Activated T-helper 1 cell treated with anti-CD3 and anti-CD28 coated beads, Interleukin-12 subunit alpha, Interleukin-12 subunit beta, Interleukin-2, Interleukin-4 antibody, amounts not matched to agents 30 ng/mL and 10 ng/mL and 1 ng/mL, durations not matched to agents 14 hours and 24 hours and 36 hours (primary cell): ENCODE data around the gene VASP. TPM values are rescaled to one million over a fixed set of nuclear protein-coding genes. Genes with fewer than 3 reads are reported as not detected.
A peak's percentile ranks its signal among the peaks of the same experiment; 100 is the strongest.

Experiments used
- DNase-seq: peaks from one replicate; pipeline ENCODE4 v3.0.0; 2021; ENCODE audit warnings: low spot score
- H3K27ac Mint-ChIP-seq: one replicate; pipeline ENCODE4 v1.8.0; 2021; ENCODE audit warnings: mild to moderate bottlenecking, mixed read lengths
- H3K27me3 Mint-ChIP-seq: one replicate; pipeline ENCODE4 v1.8.0; 2022; ENCODE audit warnings: mild to moderate bottlenecking, moderate library complexity, mixed read lengths; ENCODE audit not compliant: insufficient read depth
- H3K36me3 Mint-ChIP-seq: one replicate; pipeline ENCODE4 v1.8.0; 2021; ENCODE audit warnings: low read depth, mixed read lengths
- H3K4me1 Mint-ChIP-seq: one replicate; pipeline ENCODE4 v1.8.0; 2021; ENCODE audit warnings: low read depth, mixed read lengths
- H3K4me3 Mint-ChIP-seq: one replicate; pipeline ENCODE4 v1.8.0; 2021; ENCODE audit warnings: mild to moderate bottlenecking, moderate library complexity, mixed read lengths
- H3K9me3 Mint-ChIP-seq: one replicate; pipeline ENCODE4 v1.8.0; 2021; ENCODE audit warnings: mixed read lengths
- intact Hi-C: fragments of 100-400 bp; cut with micrococcal nuclease; formaldehyde crosslinking; loops from one replicate; pipeline ENCODE4 v1.15.1; 2024
- total RNA-seq: library from RNA; stranded (reverse); gene quantifications from 2 replicates; pipeline ENCODE4 v1.2.3, GENCODE V29; 2022

The VASP gene
- total RNA-seq, 1 donor from 2014 or later, result 235 TPM

DNA sequence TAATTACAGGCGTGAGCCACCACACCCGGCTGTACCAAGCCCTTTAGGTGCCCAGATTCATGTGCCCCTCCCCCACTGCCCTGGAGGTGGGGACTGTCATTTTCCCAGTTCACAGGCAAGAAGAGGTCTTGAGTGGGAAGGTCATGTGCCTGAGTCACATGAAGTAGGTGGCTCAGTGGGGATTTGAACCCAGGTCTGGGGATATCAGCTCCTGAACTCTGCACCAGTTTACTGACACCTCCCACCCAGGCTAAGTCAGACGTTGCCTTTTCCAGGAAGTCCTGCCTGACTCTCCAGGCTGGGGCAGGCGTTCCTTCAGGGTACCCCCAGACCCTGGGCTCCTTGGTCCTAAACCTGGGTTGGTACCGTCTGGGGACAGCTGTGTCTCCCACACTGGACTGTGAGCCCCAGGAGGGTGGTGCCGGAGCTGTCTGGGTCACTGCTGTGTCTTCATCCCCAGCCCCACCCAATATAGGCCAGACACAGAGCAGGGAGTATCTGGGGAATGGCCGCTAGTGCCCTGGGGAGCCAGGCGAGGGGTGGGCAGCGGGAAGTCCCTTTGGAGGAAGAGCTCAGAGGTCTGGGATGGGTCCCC is 8.6 kb downstream of the VASP start:
- peaks cover 41% of the 10 kb centered on the region for H3K4me1 Mint-ChIP-seq
- intact Hi-C loops, result no loop called here
- H3K9me3 Mint-ChIP-seq, result no peaks in the 10 kb centered on the region
- H3K4me3 Mint-ChIP-seq, result peak overlapping the region; percentile 28
- no peaks in the 10 kb centered on the region for H3K27me3 Mint-ChIP-seq
- peaks cover 35% of the 10 kb centered on the region for H3K36me3 Mint-ChIP-seq
- H3K27ac Mint-ChIP-seq, result peak overlapping the region; percentile 77
- DNase-seq, result no peak

DNA sequence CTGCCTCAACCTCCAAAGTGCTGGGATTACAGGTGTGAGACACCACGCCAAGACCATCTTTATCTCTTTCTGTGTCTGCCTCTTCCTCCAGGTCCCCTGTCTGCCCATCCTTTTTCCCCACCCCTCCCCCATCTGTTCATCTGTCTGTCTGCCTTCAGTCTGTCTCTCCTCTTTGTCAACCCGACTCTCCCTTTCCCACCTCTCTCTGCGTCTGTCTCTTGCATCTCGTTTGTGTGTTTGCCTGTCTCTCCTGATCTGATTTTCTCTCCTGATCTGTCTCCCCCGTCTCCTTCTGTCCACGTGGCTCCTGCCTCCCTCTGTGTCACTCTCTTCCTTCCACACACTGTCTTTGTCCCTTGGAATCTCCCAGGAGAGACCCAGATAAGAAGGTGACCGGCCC is 10.0 kb downstream of the VASP start:
- Mint-ChIP-seq H3K4me1 (peaks cover 32% of the 10 kb centered on the region), H3K36me3 (peaks cover 30% of the 10 kb centered on the region), H3K4me3 (no peak overlapping the region), H3K27me3 (no peaks in the 10 kb centered on the region), H3K27ac (peak overlapping the region; percentile 27), H3K9me3 (no peaks in the 10 kb centered on the region)
- intact Hi-C loops, result no loop called here
- DNase-seq, result no peak

DNA sequence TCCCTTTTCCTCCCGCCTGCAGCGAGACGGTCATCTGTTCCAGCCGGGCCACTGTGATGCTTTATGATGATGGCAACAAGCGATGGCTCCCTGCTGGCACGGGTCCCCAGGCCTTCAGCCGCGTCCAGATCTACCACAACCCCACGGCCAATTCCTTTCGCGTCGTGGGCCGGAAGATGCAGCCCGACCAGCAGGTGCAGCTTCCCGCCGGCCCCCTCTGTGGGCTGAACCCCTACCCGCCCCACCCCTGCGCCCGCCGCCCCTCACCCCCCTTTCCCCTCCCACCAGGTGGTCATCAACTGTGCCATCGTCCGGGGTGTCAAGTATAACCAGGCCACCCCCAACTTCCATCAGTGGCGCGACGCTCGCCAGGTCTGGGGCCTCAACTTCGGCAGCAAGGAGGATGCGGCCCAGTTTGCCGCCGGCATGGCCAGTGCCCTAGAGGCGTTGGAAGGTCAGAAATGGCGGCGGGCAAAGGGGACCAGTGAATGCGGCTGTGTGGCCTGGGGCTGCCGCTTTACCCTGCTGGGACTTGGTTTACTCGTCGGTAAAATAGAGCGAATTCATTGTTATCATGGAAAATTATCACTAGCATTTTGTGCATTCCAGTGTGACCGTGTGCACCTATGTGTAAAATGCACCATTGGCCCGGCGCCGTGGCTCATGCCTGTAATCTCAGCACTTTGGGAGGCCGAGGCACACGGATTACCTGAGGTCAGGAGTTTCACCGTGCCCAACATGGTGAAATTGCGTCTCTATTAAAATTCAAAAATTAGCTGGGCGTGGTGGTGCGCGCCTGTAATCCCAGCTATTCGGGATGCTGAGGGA is 10.6 kb downstream of the VASP start:
- H3K4me3 Mint-ChIP-seq, result no peak overlapping the region
- no peaks in the 10 kb centered on the region for H3K9me3 Mint-ChIP-seq
- intact Hi-C loops, result no loop called here
- peaks cover 29% of the 10 kb centered on the region for H3K36me3 Mint-ChIP-seq
- peak overlapping the region; percentile 27 for H3K27ac Mint-ChIP-seq
- H3K27me3 Mint-ChIP-seq, result no peaks in the 10 kb centered on the region
- peaks cover 30% of the 10 kb centered on the region for H3K4me1 Mint-ChIP-seq
- no peak for DNase-seq

DNA sequence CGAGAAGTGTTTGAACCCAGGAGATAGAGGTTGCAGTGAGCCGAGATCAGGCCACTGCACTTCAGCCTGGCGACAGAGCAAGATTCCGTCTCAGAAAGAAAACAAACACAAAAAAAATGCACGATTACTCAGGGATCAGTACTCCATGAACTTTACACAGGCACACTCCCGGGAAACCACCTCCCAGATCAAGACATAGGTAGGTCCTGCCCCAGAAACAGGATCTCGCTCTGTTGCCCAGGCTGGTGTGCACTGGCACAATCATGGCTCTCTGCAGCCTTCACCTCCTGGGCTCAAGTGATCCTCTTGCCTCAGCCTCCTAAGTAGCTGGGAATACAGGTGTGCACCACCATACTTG is 11.2 kb downstream of the VASP start:
- no peak for DNase-seq
- Mint-ChIP-seq H3K36me3 (peaks cover 29% of the 10 kb centered on the region), H3K4me3 (no peak overlapping the region), H3K4me1 (peaks cover 30% of the 10 kb centered on the region), H3K27ac (no peak overlapping the region), H3K9me3 (no peaks in the 10 kb centered on the region), H3K27me3 (no peaks in the 10 kb centered on the region)
- intact Hi-C loops, result no loop called here

DNA sequence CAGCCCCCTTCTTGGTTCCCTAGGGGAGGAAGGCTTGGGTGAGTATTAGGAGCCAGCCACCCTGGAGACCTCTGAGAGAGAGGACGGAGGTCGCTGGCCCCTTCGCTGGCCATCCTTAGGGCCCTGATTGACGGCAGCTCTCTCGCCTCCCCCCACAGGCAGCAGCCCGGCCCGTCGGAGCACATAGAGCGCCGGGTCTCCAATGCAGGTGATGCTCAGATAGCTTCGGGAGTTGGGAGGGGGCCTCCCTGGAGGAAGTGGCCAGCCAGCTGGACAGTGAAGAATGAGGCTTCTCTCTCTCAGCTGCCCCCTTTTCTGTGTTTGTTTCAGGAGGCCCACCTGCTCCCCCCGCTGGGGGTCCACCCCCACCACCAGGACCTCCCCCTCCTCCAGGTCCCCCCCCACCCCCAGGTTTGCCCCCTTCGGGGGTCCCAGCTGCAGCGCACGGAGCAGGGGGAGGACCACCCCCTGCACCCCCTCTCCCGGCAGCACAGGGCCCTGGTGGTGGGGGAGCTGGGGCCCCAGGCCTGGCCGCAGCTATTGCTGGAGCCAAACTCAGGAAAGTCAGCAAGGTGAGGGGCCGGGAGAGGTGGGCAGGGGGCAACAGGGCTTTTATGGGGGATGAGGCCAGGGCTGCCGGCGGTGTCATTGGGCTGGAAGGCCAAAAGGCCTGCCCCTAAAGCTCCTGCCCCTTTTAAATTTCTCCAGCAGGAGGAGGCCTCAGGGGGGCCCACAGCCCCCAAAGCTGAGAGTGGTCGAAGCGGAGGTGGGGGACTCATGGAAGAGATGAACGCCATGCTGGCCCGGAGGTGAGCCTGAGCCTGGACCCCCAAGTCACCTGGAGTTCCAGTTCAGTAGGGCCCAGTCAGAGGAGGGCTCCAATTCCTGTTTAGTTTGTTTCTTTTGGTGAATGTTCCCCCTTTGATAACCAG is 15.0 kb downstream of the VASP start:
- Mint-ChIP-seq H3K4me1 (peaks cover 10% of the 10 kb centered on the region), H3K27me3 (no peaks in the 10 kb centered on the region), H3K36me3 (peaks cover 39% of the 10 kb centered on the region), H3K9me3 (no peaks in the 10 kb centered on the region), H3K27ac (no peak overlapping the region), H3K4me3 (no peak overlapping the region)
- intact Hi-C loops, result loop anchor here (2.0 kb wide), 1 partner anchor 171 kb away; the partner anchor contains the start of gene QPCTL
- DNase-seq, result no peak

DNA sequence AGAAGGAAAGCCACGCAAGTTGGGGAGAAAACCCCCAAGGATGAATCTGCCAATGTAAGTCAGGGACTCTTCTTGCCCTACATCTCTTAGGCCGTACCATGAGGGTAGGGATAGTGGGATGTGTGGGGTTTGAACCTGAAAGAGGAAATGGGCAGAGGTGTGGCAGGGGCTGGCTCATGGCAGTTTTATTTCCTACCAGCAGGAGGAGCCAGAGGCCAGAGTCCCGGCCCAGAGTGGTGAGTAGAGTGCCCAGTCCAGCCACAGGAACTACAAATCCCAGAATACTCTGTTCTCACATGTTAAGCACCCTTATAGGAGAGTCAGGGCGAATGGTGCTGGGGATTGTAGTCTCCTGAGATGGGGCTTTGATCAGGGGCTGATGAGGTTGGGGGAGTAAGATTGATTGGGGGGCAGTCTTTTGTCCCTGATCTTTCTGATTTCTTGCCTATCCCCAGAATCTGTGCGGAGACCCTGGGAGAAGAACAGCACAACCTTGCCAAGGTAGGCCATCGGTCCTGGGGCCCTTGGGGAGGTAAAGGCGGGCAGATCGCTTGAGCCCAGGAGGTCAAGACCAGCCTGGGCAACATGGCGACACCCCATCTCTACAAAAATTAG is 16.5 kb downstream of the VASP start:
- Mint-ChIP-seq H3K27ac (peak overlapping the region; percentile 37), H3K4me1 (peaks cover 14% of the 10 kb centered on the region), H3K9me3 (no peaks in the 10 kb centered on the region), H3K4me3 (no peak overlapping the region), H3K36me3 (peaks cover 41% of the 10 kb centered on the region), H3K27me3 (no peaks in the 10 kb centered on the region)
- peak; percentile 65 for DNase-seq
- intact Hi-C loops, result loop anchor here (1.0 to 2.0 kb wide), 7 partner anchors 17 to 194 kb away; partner anchors contain the start of gene QPCTL

DNA sequence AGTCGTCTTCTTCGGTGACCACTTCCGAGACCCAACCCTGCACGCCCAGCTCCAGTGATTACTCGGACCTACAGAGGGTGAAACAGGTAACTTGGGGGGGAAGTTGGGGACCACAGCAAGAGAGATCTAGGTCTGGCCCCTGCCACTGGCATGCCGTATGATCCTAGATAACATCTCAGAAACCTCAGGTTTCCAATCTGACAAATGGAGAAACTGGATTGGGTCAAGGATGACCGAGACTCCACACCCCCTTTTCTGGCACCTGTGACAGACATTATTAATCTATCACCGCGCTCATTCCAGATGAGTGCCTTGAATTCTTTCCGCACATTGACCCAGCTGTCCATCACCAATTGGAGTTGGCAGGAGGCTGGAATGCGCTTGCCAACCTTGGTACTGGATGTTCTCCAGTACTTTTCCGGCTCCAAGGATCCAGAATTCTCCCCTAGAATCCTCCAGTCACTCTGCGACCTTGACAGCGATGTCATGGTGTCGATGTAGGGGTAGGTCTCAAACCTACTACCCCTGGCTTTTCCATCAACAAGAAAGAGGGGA is 17.4 kb downstream of the VASP start:
- Mint-ChIP-seq H3K27me3 (no peaks in the 10 kb centered on the region), H3K9me3 (no peaks in the 10 kb centered on the region), H3K27ac (no peak overlapping the region), H3K4me1 (peaks cover 14% of the 10 kb centered on the region), H3K4me3 (no peak overlapping the region), H3K36me3 (peaks cover 46% of the 10 kb centered on the region)
- intact Hi-C loops, result no loop called here
- no peak for DNase-seq

DNA sequence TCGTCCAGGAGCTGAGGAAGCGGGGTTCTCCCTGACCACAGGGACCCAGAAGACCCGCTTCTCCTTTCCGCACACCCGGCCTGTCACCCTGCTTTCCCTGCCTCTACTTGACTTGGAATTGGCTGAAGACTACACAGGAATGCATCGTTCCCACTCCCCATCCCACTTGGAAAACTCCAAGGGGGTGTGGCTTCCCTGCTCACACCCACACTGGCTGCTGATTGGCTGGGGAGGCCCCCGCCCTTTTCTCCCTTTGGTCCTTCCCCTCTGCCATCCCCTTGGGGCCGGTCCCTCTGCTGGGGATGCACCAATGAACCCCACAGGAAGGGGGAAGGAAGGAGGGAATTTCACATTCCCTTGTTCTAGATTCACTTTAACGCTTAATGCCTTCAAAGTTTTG is 18.9 kb downstream of the VASP start:
- DNase-seq, result no peak
- Mint-ChIP-seq H3K4me3 (no peak overlapping the region), H3K27me3 (no peaks in the 10 kb centered on the region), H3K36me3 (peaks cover 42% of the 10 kb centered on the region), H3K27ac (no peak overlapping the region), H3K9me3 (no peaks in the 10 kb centered on the region), H3K4me1 (peaks cover 14% of the 10 kb centered on the region)
- intact Hi-C loops, result no loop called here

DNA sequence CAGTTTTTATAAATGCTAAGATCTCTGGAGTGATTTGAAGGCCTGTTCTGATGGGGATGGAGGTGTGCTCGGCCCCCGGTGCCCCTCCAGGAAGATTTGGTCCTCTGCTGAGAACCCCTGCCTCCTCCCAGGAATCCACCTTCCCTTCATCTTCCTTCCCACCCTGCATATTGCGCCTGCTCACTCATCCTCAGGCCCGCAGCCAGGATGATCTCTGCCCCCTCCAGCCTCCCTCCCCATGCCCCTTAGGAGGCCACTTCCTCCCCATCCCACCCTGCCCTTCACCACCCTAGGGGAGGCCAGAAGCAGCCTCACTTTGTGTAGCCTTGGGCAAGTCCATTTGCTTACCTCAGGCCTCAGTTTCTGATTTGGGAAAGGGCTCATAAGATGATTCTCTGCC is 19.7 kb downstream of the VASP start:
- Mint-ChIP-seq H3K36me3 (peaks cover 46% of the 10 kb centered on the region), H3K4me3 (no peak overlapping the region), H3K27ac (no peak overlapping the region), H3K9me3 (no peaks in the 10 kb centered on the region), H3K4me1 (peaks cover 14% of the 10 kb centered on the region), H3K27me3 (no peaks in the 10 kb centered on the region)
- intact Hi-C loops, result no loop called here
- DNase-seq, result no peak

DNA sequence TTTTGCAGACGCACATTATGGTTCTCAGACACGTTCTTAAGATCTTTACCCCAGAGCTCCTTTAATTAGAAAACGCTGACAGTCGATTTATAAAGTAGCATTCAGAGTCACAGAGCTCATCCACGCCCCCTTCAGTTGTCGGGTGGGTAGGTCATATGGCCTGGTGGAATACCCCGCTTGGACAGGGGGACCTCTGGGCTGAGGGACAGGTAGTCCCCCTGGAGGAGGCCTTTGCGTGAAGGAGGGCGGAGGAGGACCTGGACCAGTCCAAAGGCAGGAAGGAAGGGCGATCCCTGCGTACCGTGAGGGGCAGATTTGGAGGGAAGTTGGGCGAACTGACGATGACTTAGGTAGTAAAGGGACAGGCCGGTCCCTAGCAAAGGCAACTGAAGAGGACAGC is 20.5 kb downstream of the VASP start:
- no peaks in the 10 kb centered on the region for H3K9me3 Mint-ChIP-seq
- H3K4me3 Mint-ChIP-seq, result no peak overlapping the region
- no peaks in the 10 kb centered on the region for H3K27me3 Mint-ChIP-seq
- H3K27ac Mint-ChIP-seq, result no peak overlapping the region
- no peak for DNase-seq
- peaks cover 14% of the 10 kb centered on the region for H3K4me1 Mint-ChIP-seq
- peaks cover 46% of the 10 kb centered on the region for H3K36me3 Mint-ChIP-seq
- intact Hi-C loops, result no loop called here

DNA sequence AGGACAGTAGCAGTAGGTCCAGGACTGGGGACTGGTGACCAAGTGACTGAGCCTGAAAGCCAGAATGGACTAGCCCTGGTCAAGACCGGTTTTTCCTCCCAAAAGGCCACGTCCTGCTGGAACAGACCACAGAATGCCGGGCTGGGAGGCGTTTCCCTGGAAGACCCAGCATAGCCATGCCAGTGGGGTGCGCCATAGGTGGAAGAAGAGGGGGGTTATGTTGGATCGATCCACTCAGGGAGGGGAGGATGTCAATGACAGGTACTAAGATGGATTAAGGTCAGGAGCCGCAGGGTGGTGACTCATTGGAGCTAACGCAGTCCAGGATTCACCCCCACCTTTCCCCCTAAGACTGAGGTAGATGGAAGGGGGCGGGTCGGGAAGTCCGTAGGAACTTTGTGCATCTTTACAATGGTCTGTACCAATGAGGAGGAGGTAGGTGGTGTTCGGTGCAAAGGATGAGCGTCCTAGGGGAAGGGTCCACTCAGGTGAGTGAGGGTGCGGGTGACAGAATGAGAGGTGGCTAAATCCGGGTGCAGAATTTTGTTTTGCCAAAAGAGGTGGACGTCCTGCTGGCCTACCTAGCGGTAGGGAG is 21.0 kb downstream of the VASP start:
- peak overlapping the region; percentile 49 for H3K27ac Mint-ChIP-seq
- peaks cover 12% of the 10 kb centered on the region for H3K4me1 Mint-ChIP-seq
- H3K4me3 Mint-ChIP-seq, result no peak overlapping the region
- H3K27me3 Mint-ChIP-seq, result no peaks in the 10 kb centered on the region
- H3K36me3 Mint-ChIP-seq, result peaks cover 46% of the 10 kb centered on the region
- H3K9me3 Mint-ChIP-seq, result no peaks in the 10 kb centered on the region
- intact Hi-C loops, result no loop called here
- DNase-seq, result no peak
